ENCODE results near the gene BBIP1.

The BBIP1 gene

DNA sequence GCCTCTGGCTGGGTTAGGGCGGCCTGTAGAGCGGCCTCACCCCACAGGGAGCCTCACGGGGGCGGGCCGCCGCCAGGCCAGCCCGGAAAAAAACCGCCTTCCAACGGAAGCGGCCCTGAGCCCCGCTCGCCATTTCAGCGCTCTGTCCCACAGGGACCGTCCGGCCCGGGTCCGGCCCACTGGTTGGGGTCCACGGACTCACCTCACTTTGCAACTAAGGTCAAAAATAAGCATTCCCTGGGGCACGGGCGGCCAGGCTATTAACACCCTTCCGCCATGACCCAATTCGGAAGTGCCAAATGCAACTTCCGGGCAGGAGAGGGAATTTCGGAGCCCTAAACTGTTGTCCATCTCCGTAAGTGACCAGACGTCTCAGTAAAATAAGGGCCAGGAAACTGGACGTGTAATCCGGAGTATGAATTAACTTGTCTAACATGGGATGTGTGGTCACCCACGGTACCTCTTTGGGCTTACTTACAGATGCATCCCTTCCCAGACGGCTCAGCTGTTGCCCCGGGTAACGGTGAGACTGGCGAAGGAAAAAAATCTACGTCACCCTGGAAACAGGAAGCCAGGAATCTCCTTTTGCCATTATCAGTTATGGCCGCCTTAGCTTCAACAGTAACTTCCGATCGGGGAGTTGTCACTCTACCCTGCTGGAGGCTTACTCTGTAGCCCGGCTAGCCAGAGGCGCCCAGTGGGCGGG, at the start of gene BBIP1:
Gene BBIP1, minus strand, starts transcription at position 538 of the 706 bp plus-strand sequence. CDS start 1,023 bp downstream, outside the sequence.
- no peak for DNase-seq (ENCODE audit: low read depth in 3 of 3)

GRCh38 chr10:110967645-110968044, 48.7 kb upstream of the BBIP1 start:
- no peak for DNase-seq (ENCODE audit: low read depth in 3 of 3)

DNA sequence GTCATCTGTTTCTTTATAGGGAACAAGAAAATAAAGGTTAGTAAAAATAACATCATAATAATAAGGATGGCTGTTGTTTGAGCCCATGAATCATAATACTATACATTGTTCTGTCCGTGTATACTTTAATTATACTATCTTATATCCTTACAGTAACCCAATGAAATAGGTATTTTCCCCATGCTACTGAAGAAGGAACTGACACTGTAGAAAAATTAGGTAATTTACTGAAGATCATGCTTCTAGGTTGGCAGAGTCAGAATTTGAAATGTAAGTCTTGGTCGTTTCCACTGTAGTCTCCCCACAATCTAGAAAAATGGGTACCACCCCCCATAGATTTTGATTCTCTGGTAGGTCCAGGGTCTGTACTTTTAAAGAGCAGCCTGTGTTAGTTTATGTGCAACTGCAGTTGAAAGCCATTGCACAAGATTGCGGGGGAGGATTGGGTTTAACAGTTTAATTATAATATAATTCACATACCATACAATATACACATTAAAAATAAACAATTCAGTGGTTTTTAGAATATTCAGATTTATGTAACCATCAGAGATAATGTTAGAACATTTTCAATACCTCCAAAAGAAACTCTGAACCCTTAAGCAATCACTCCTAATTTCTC, 48.1 kb upstream of the BBIP1 start:
- DNase-seq (ENCODE audit: low read depth in 3 of 3) = no peak

DNA sequence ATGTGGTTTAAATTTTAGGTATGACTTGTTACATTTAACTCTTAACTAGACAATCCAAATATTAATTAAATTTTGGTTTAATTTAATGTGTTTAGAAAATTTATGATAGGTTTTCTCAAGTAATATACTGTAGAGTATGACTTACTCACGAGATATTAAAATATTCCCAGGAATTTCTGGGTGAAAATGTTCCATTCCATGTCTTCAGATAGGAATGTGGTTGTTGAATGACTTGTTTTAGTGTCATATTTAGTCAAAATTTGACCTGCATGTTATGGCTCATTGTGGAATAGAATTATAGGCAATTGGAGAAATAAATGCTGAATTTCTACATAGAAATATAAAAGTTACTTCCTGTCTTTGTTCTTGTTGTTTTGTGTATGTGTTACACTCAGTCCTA, 47.2 kb upstream of the BBIP1 start:
- no peak for DNase-seq (ENCODE audit: low read depth in 3 of 3)

- DNase-seq (ENCODE audit: low read depth in 3 of 3) = no peak
Observed at GRCh38 chr10:110965216-110965615, 46.2 kb upstream of the BBIP1 start.

DNA sequence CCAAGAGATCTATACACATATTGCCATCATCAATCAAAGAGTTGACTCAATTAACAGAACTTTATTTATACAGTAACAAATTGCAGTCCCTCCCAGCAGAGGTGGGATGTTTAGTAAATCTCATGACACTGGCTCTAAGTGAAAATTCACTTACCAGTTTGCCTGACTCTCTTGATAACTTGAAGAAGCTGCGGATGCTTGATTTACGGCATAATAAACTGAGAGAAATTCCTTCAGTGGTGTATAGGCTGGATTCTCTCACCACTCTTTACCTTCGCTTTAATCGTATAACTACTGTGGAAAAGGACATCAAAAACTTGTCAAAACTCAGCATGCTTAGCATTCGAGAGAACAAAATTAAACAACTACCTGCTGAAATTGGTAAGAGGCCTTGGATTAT, 45.7 kb upstream of the BBIP1 start:
- no peak for DNase-seq (ENCODE audit: low read depth in 3 of 3)

DNA sequence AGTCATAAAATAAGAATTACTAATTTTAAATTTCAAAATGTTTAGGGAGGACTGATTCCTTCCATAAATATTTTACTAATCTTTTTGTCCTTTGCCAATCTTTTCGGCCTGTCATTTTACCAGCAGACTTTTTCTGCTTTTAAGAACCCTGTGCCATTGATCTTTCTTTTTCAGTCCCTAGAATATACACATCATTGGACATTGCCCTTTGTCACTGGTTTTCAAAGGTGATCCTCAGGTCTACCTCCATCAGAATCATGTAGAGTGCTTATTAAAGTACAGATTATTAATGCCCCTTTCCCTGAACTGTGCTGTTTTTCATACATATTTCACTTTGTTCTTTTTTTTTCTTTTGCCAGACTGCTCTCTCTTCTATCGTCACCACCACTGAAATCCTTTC, 44.2 kb upstream of the BBIP1 start:
- DNase-seq (ENCODE audit: low read depth in 3 of 3) = no peak

DNA sequence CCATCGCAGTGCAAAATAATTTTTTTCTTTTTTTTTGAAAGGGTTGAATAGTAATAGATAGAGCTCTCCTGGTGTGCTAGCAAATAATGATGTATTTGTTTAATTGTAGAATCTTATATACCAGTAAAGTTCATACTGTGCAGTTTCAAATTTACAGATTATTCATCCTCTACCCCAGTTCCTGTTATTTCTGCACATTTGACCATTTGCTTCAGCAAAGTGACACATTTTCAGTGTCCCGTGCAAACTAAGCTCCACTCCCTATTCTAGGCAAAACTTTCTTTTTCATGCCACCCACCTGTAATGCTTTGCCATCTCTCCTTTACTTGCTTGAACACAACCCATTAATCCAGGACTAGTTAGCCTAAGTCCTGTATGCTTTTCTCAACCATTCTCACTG, 43.5 kb upstream of the BBIP1 start:
- no peak for DNase-seq (ENCODE audit: low read depth in 3 of 3)

- DNase-seq (ENCODE audit: low read depth in 3 of 3) = no peak
Observed at GRCh38 chr10:110960333-110960712, 41.3 kb upstream of the BBIP1 start.

- no peak for DNase-seq (ENCODE audit: low read depth in 3 of 3)
Observed at GRCh38 chr10:110959379-110960332, 40.7 kb upstream of the BBIP1 start.

DNA sequence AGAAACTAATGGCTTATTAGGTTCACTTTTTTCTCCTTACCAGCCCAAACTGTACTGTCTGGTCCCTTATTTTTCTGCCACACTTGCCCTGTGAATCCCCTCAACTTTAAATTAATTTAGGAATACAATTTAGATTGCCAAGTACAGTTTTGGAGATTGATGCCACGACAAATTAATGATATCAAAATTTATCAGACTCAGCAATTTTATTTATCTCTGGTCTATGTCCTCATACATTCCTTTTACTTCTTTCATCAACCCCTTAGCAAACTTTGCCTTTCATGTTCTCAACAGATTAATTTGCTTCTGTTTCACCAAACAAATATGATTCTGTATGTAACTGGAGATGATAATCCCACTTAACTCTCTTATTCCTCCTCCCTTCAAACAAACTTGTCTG, 38.6 kb upstream of the BBIP1 start:
- DNase-seq (ENCODE audit: low read depth in 3 of 3) = no peak

DNA sequence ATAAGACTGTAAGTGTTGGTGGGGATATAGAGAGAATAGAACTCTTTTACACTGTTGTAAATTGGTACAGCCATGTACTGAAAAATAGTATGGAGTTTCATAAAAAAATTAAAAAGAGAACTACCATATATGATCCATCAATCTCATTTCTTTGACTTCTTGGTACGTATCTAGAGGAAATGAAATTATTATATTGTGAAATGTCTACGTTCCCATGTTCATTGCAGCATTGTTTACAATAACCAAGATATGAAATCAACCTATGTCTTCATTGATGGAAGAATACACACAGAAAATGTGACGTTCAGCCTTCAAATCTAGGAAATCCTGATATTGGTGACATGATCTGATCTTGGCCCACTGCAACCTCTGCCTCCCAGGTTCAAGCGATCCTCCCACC, 32.4 kb upstream of the BBIP1 start:
- DNase-seq (ENCODE audit: low read depth in 3 of 3) = no peak

DNA sequence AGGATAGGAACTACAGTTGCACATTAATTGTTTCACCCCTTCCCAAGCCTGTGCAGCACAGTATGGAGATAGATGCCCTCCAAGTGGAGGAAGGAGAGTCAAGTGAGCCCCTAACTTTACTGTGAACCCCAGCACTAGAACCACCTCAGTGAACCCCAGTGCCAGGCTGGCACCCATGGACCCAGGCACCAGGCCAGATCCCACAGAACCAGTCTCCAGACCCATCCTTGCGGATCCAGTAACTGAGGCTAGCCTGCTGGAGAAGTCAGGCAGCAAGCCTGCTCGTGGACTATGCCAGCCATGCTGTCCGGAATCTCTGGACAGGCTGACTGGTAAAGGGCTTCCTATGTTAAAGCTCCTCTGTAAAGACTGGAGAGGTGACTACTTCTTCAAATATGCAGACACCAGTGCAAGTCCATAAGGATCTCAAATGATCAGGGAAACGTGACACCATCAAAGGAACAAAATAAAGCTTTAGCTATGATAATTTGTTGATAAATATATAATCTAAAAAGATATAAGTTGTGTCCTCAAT, 28.1 kb upstream of the BBIP1 start:
- DNase-seq (ENCODE audit: low read depth in 3 of 3) = no peak

GRCh38 chr10:110946496-110946895, 27.5 kb upstream of the BBIP1 start:
- no peak for DNase-seq (ENCODE audit: low read depth in 3 of 3)

DNA sequence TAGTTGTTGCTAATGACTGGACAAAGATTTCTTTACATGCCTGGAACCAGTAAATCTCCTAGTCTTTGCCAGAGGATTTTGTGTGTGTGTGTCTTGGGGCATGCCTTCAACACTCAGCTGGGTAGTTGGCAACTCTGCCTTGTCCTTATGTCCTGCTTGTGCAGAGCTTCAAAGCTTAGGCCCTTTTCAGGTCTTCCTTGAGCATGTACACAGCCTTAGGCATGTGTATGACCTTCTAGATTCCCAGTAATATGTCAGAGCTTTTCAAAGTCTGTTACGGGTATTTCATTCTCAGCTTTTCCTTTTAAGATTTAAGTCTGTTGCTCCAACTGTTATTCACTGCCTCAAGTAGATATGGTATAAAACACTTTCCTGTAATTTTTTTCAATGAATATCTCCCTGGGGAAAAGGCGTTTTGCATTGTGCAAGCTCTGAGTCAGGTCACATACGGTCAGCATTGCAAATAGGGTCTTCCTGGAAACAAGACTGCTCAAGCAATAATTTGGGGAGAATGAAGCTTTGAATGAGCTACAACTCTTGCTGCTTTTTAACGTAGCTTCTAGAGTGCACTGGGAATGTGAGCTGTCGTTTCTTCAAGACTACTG, 25.9 kb upstream of the BBIP1 start:
- DNase-seq (ENCODE audit: low read depth in 3 of 3) = no peak

GRCh38 chr10:110939419-110939818, 20.4 kb upstream of the BBIP1 start:
- DNase-seq (ENCODE audit: low read depth in 3 of 3) = no peak

DNA sequence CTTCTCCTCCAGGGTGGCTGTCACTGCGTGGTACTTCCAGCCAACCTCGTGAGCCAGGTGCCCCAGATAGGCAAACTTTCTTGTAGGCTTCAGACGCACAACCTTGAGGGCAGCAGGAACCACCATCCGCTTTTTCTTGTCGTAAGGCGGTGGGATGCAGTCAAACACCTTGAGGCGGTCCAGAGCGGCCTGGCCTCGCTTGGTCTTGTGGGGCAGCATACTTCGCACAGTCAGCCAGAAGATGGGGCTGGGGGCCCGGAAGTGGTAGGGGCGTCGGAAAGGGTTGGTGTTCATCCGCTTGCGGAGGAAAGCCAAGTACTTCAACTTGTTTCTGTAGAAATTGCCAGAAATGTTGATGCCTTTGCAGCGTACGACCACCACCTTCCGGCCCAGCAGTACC, 17.8 kb upstream of the BBIP1 start:
- DNase-seq (ENCODE audit: low read depth in 3 of 3) = no peak

- no peak for DNase-seq (ENCODE audit: low read depth in 3 of 3)
Observed at GRCh38 chr10:110932505-110933180, 13.7 kb upstream of the BBIP1 start.

- no peak for DNase-seq (ENCODE audit: low read depth in 3 of 3)
Observed at GRCh38 chr10:110931769-110932381, 12.9 kb upstream of the BBIP1 start.

- DNase-seq (ENCODE audit: low read depth in 3 of 3) = no peak
Observed at GRCh38 chr10:110927461-110927860, 8.5 kb upstream of the BBIP1 start.

Measured in stimulated activated CD4-positive, alpha-beta T cell treated with anti-CD3 and anti-CD28 coated beads, TNF-alpha, amount 100 ng/mL, for 24 hours (primary cell).